ENCODE results near the gene ATF1.

The ATF1 gene

GRCh38 chr12:50763639-50764285 is at the start of gene ATF1:
Gene ATF1 (plus strand): TSS chr12:50764101. CDS start chr12:50780146, 16,045 bp downstream.
- Histone ChIP-seq H3K79me2 (peaks cover 17% of the 10 kb centered on the region), H3K27ac (peak within 1 kb of the TSS; percentile 88), H3K4me1 (peaks cover 5% of the 10 kb centered on the region), H3K9me3 (ENCODE audit: control insufficient read depth, low read length) (no peaks in the 10 kb centered on the region), H3K27me3 (ENCODE audit: control insufficient read depth, insufficient read depth, low read length) (no peaks in the 10 kb centered on the region), H3K36me3 (ENCODE audit: control insufficient read depth, insufficient read depth, low read length) (no peaks in the 10 kb centered on the region), H3K9ac (peak within 1 kb of the TSS; percentile 62), H3K4me2 (ENCODE audit: low read length) (peak within 1 kb of the TSS; percentile 74), H2AFZ (peak within 1 kb of the TSS; percentile 91), H3K4me3 (ENCODE audit: low read depth, low read length) (peak within 1 kb of the TSS; percentile 97)
- no peak for TF ChIP-seq CTCF (IDR thresholded peaks at IDR 0.05)

GRCh38 chr12:50715174-50715573 is 48.7 kb upstream of the ATF1 start:
- Histone ChIP-seq H3K9me3 (ENCODE audit: control insufficient read depth, low read length) (no peaks in the 10 kb centered on the region), H3K27me3 (ENCODE audit: control insufficient read depth, insufficient read depth, low read length) (no peaks in the 10 kb centered on the region), H3K4me3 (ENCODE audit: low read depth, low read length) (no peak overlapping the region), H3K27ac (no peak overlapping the region), H2AFZ (no peak overlapping the region), H3K79me2 (no peaks in the 10 kb centered on the region), H3K4me1 (no peaks in the 10 kb centered on the region), H3K9ac (no peak overlapping the region), H3K36me3 (ENCODE audit: control insufficient read depth, insufficient read depth, low read length) (no peaks in the 10 kb centered on the region), H3K4me2 (ENCODE audit: low read length) (no peak overlapping the region)
- no peak for TF ChIP-seq CTCF (IDR thresholded peaks at IDR 0.05)

DNA sequence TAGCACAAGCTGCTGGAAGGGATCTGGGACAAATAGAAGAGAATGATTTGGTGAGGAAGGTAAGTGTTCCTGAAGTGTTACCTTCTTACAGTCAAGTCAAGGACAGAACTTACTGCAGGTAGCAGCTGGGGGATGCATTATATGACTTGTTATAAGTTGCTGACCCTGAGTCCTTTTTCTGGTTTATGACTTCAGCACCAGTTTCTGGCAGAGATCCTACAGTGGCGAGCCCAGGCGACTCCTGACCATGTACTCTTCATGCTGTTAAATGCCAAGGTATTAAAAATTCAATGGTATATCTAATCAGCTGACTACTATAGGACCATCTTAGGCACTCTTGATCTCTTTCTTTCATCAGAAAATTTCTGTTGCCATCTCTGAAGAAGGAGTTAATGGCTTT is 45.1 kb upstream of the ATF1 start:
- H3K4me2 ChIP-seq (ENCODE audit: low read length), result no peak overlapping the region
- no peaks in the 10 kb centered on the region for H3K79me2 ChIP-seq
- no peak overlapping the region for H3K27ac ChIP-seq
- H3K4me1 ChIP-seq, result no peaks in the 10 kb centered on the region
- no peaks in the 10 kb centered on the region for H3K9me3 ChIP-seq (ENCODE audit: control insufficient read depth, low read length)
- H2AFZ ChIP-seq, result no peak overlapping the region
- H3K27me3 ChIP-seq (ENCODE audit: control insufficient read depth, insufficient read depth, low read length), result no peaks in the 10 kb centered on the region
- H3K36me3 ChIP-seq (ENCODE audit: control insufficient read depth, insufficient read depth, low read length), result no peaks in the 10 kb centered on the region
- no peak for TF ChIP-seq CTCF (IDR thresholded peaks at IDR 0.05)
- no peak overlapping the region for H3K4me3 ChIP-seq (ENCODE audit: low read depth, low read length)
- H3K9ac ChIP-seq, result no peak overlapping the region

GRCh38 chr12:50720085-50720484 is 43.8 kb upstream of the ATF1 start:
- no peak overlapping the region for H3K4me3 ChIP-seq (ENCODE audit: low read depth, low read length)
- no peaks in the 10 kb centered on the region for H3K27me3 ChIP-seq (ENCODE audit: control insufficient read depth, insufficient read depth, low read length)
- H3K36me3 ChIP-seq (ENCODE audit: control insufficient read depth, insufficient read depth, low read length), result no peaks in the 10 kb centered on the region
- H3K27ac ChIP-seq, result no peak overlapping the region
- H3K79me2 ChIP-seq, result no peaks in the 10 kb centered on the region
- TF ChIP-seq CTCF (IDR thresholded peaks at IDR 0.05), result no peak
- no peak overlapping the region for H3K9ac ChIP-seq
- no peak overlapping the region for H2AFZ ChIP-seq
- no peaks in the 10 kb centered on the region for H3K9me3 ChIP-seq (ENCODE audit: control insufficient read depth, low read length)
- H3K4me2 ChIP-seq (ENCODE audit: low read length), result no peak overlapping the region
- peaks cover 11% of the 10 kb centered on the region for H3K4me1 ChIP-seq

GRCh38 chr12:50720501-50720900 is 43.4 kb upstream of the ATF1 start:
- Histone ChIP-seq H3K4me1 (peaks cover 14% of the 10 kb centered on the region), H3K36me3 (ENCODE audit: control insufficient read depth, insufficient read depth, low read length) (no peaks in the 10 kb centered on the region), H3K4me2 (ENCODE audit: low read length) (no peak overlapping the region), H3K79me2 (no peaks in the 10 kb centered on the region), H3K4me3 (ENCODE audit: low read depth, low read length) (no peak overlapping the region), H2AFZ (no peak overlapping the region), H3K9me3 (ENCODE audit: control insufficient read depth, low read length) (no peaks in the 10 kb centered on the region), H3K27ac (no peak overlapping the region), H3K9ac (no peak overlapping the region), H3K27me3 (ENCODE audit: control insufficient read depth, insufficient read depth, low read length) (no peaks in the 10 kb centered on the region)
- no peak for TF ChIP-seq CTCF (IDR thresholded peaks at IDR 0.05)

Data from parathyroid adenoma (tissue), 2 donors.